SH-SY5Y (cell line): Measurements from ENCODE around the gene CYP4A22.

Source experiments
- GATA2 ChIP-seq: IDR thresholded peaks from 2 replicates; pipeline ENCODE4 v1.6.1; 2011; ENCODE audit warnings: mild to moderate bottlenecking, low read depth, low read length
- GATA3 ChIP-seq: IDR thresholded peaks from 2 replicates; pipeline ENCODE4 v1.6.1; 2011; ENCODE audit warnings: low read depth, mild to moderate bottlenecking, low read length, moderate library complexity

Gene CYP4A22, protein sequence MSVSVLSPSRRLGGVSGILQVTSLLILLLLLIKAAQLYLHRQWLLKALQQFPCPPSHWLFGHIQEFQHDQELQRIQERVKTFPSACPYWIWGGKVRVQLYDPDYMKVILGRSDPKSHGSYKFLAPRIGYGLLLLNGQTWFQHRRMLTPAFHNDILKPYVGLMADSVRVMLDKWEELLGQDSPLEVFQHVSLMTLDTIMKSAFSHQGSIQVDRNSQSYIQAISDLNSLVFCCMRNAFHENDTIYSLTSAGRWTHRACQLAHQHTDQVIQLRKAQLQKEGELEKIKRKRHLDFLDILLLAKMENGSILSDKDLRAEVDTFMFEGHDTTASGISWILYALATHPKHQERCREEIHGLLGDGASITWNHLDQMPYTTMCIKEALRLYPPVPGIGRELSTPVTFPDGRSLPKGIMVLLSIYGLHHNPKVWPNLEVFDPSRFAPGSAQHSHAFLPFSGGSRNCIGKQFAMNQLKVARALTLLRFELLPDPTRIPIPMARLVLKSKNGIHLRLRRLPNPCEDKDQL

DNA sequence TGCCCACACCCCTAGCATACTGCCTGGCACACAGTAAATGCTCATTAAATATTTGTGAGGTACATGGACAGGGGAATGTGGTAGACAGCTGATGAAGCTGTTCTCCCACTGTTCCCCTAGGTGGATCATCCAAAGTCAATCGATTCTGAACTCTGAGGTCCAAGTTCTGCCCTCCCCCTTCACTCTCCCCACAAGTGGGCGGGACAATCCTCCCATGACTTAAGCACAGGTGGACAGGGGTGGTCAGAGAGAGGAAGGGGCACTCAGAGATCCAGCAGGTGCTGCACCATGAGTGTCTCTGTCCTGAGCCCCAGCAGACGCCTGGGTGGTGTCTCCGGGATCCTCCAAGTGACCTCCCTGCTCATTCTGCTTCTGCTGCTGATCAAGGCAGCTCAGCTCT lies at the start of gene CYP4A22:
Gene CYP4A22, plus strand, starts transcription at position 244 of the 400 bp plus-strand sequence. Its CDS starts 45 bp downstream, at position 289.
- TF ChIP-seq GATA3 (no peak), GATA2 (no peak)

DNA sequence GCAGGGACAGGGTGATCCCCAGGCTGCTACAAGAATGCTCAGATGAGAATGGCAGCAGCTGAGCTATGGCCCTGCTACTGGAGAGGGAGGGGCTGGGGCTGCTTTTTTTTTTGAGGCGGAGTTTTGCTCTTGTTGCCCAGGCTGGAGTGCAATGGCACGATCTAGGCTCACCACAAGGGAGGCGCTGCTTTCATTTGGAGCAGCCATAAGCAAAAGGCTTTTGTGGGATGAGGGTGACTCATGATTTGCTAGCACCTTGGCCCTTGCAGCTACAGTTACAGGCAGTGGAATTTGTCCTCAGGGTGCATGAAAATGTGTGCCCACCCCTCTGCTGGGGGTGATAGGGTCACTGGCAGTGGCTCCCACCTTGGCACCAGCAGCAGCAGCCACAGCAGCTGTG lies 32.4 kb upstream of the CYP4A22 start:
- no peak for TF ChIP-seq GATA3
- no peak for TF ChIP-seq GATA2

DNA sequence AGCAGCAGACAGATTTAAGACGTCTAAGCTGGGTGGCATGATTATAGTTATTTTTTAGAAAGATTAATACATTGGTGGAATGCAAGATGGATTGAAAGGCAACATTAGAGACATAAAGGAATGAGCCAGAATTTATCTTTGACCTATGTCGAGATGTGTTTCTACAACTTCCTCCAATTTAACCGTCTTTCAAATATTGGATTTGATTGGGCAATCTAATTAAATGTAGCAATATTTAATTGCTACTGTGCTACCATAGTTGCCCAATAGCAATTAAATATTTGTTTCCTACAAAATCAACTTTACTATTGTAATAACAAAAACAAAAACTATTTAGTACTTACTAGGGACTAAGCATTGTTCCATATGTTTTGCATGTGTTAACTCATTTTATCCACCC lies 30.4 kb upstream of the CYP4A22 start:
- no peak for TF ChIP-seq GATA2

DNA sequence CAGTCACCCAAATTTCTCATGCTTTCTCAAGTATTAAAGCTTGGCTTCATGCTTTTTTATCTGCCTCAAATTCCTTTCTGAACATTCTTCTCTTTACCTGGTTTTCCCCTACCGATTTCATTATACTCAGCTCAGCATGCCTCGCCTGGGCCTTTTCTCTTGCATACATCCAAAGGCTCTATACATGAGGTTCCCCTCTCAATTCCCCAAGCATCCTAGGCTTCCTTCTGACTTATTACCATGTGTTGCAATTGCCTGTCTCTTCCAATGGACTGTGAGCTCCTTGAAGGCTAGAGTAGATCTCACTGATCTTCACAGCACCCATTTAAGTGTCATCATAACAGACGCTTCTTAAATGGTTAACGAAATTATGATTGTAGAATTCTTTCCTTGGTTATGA lies 24.1 kb upstream of the CYP4A22 start:
- TF ChIP-seq GATA2, result no peak
- no peak for TF ChIP-seq GATA3

DNA sequence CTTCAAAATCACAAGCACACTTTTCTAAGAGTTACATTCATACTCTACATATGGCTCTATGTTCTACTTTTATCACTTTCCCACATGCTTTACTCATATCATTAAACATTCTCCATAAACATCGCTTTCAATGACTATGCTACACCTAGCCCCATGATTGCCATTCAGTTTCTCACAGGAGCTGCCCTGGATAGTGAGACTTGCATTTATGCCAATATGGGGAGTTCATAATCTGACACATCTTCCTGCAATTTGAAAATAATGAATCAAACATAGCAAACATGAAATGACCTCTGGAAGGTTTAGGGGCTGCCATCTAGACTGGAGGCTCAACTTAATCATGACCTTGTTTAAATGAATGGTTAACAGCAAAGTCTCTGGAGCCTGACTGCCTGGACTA lies 9.0 kb upstream of the CYP4A22 start:
- TF ChIP-seq GATA3, result no peak
- TF ChIP-seq GATA2, result no peak

DNA sequence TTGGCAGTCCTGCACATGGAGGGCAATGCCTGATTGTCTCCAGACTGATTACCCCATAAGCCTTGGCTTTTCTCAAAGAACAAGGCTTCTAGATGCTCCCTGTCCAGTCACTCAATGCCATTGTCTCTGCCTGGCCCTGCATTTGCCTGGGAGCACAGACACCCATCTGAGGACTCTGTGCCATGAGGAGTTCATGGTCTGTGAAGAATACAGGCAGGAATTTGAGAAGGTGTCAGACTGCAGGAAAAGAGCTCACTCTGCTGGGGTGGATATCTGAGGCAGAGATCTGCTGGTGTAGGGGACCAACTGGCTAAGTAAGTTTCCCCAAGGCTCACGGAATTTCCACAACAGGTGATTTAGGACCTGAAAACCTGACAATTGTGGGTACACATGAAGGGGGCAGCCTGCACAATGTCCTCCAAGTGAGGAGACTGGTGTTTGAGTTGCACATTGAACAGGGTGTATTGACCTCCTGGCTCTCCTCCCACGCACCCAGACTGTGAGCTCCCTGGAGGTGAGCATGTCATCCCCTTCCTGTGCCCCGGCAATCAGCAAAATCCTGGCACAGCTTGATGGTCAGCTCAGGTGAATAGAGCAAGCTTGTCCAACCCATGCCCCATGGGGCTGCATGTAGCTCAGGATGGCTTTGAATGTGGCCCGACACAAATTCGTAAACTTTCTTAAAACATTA lies 829 bp downstream of the CYP4A22 start:
- TF ChIP-seq GATA3 (no peak), GATA2 (no peak)

DNA sequence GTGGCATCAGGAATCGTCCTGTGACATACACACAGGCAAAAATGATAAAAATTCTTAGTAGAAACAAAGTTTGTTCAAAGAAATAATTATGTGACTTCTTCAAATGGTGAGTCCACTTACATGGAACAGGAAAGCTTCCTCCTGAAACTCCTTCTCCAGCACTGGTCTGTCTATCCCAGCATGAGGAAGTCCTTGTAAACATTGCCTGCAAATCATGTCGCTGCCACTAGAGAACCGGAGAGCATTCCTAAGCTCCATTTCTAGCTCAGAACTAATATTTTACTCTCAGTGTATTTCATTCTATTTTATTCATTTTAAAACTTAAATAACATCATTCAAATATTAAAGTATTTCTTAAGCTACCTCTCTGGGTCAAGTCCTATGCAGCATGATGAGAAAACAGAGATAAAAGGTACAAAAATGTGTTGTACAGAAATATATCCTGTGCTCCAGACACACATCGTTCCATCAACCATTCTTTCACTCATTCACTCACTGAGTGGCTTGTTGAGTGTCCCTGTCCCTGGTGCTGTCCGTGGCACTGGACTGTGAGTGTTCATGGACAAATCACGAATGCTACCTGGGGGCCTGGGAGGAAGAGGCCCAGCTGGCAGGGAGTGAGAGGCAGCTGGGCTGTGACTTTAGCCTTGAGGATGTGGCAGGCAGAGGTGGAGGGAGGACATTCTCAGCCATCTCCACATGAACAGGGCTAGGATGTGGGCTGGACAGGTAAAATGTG lies 10.0 kb downstream of the CYP4A22 start:
- no peak for TF ChIP-seq GATA3
- no peak for TF ChIP-seq GATA2

DNA sequence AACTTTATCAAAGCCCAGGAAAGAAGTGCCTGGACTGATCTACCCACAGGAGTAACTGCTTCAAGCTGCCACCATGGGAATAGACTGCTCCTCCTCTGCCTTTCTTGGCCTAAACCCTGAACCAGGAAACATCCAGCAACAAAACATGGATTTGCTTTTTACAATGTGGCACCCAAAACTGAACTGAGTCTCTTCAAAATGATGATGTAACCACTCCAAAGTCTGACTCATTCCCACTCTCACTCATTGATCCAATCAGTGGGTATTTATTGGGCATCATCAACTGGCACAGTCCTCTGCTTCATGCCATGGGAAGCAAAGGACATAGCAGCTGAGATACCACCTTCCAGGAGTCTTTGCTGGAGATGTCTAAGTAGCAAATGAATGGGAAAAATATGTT lies 23.5 kb downstream of the CYP4A22 start:
- TF ChIP-seq GATA2 (no peak), GATA3 (no peak)

DNA sequence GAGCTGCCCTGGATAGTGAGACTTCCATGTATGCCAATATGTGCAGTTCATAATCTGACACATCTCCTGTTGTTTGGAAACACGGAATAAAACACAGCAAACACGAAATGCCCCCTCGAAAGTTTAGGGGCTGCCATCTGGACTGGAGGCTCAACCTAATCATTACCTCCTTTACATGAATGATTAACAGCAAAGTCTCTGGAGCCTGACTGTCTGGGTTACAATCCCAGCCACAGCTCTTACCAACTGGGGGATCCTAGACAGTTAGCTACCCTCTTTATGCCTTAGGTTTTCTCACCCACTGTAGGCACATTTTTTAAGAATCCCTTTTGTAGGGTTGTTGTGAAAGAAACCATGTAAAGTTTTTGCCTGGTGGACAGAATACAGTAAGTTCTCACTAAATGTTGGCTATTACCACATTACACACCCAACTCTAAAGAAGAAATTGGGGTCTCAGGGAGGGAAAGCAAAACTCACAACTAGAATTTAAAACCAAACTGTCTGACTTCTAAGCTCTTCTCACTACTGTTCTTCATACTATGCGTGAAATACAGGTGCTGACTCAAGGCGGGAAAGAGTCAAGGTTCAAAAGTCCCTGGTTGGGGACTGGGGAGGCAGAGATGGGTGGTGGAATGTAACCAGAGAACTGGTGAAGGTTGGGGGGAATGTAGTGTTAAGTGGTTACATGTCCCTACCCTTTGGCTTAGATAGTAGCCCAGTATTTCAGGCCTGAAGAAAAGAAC lies 24.2 kb downstream of the CYP4A22 start:
- TF ChIP-seq GATA3, result no peak
- no peak for TF ChIP-seq GATA2

DNA sequence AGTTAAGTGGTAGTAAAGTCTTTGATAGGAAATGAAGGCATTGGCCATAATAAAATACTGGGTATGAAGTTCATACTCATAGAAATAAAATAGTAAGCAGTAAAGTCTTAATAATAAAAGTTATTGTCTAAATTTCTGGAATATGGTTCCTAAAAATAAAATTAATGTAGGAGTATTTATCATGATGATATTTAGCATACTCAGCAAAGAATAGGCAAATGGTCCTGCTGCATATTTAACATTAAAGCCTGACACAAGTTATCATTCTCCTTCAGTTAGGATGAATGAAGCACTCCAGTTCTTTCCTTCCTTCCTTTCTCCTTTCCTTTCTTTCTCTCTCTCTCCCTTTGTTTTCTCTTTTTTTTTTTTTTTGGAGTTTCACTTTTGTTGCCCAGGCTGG lies 27.3 kb downstream of the CYP4A22 start:
- TF ChIP-seq GATA2 (no peak), GATA3 (no peak)

DNA sequence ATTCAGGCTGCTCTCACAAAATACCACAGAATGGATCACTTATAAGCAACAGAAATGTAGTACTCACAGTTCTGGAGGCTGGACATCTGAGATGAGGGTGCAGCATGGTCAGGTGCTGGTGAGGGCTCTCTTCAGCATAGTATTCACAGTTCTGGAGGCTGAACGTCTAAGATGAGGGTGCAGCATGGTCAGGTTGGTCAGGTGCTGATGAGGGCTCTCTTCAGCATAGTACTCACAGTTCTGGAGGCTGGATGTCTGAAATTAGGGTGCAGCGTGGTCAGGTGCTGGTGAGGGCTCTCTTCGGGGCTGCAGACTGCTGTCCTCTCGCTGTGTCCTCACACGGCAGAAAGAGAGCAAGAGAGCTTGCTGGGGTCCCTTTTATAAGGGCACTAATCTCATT lies 35.5 kb downstream of the CYP4A22 start:
- TF ChIP-seq GATA3, result no peak
- no peak for TF ChIP-seq GATA2

DNA sequence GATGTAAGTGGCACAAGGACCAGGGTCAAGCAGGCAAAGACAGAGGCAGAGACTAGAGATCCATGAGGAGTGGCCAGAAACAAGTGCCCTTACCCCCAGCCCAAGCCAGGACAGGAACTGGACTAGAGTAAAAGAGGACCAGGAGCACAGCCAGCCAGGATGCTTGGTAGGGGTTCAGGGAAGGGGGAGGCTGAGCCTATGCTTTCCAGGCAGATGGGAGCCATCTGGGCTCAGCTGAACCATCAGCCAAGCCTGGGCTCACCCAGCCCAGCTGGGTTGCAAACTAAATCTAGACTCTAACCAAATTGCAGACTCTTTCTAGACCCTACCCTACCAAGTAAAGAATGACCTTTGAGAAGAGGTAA lies 37.4 kb downstream of the CYP4A22 start:
- TF ChIP-seq GATA2 (no peak), GATA3 (no peak)

DNA sequence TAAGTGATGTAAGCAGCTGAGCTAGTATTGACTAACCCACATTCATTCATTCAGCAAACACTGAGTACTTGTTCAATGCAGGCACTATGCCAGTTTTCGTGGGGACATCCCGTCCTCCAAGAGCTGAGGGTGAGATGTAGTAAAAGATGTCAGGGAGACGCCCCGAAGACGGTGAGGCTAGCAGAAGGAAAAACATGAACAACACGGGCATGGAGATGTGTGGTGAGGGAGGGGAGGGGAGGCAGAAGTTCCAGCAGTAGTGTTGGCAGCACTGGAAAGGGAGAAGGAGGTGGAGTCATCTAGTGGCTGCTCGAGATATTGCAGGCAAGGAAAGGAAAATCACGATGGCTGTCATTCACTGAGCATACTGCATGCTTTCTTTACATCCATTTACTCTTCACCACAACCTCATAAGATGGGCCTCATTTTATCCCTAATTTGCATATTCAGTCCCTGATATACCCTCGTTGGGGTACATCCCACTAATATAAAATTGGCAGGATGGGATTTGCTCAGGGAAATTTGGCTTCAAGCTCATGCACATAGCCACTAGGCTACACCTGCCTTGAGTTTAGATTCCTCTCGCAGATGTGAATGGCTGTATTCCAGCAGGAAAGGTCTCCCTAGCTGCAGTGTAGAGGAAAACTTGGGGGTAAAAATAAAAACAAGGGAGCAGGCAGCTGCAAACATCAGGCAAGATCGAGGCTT lies 38.1 kb downstream of the CYP4A22 start:
- no peak for TF ChIP-seq GATA3
- no peak for TF ChIP-seq GATA2
